Measurements from ENCODE around the gene EPB41L4B.
A peak's percentile ranks its signal among the peaks of the same experiment; 100 is the strongest.
"Not testable (repeated sequence)": the region's sequence is repeated elsewhere in the genome, so short reads cannot be mapped to it uniquely, and the experiment has no call there.

EPB41L4B gene

DNA sequence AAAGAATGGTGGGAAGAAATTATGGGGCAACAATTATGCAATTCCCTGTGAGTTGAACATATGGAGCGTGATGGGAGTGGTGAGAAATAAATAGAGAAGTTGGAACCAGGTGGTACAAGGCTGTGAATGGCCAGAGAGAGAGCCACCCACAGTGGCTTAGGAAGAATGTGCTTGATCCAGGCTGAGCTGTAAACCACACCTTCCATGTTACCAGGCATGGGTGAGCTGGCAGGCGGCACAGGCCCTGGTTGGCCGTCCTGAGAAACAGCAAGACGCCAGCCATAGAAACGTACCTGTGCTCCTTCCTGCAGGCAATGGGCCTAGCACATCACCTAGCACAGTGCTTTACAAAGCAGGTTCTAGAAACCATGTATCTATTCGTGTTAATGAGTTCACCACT lies 74.3 kb downstream of the EPB41L4B start:
- DNase-seq (ENCODE audit: low spot score), result no peak

DNA sequence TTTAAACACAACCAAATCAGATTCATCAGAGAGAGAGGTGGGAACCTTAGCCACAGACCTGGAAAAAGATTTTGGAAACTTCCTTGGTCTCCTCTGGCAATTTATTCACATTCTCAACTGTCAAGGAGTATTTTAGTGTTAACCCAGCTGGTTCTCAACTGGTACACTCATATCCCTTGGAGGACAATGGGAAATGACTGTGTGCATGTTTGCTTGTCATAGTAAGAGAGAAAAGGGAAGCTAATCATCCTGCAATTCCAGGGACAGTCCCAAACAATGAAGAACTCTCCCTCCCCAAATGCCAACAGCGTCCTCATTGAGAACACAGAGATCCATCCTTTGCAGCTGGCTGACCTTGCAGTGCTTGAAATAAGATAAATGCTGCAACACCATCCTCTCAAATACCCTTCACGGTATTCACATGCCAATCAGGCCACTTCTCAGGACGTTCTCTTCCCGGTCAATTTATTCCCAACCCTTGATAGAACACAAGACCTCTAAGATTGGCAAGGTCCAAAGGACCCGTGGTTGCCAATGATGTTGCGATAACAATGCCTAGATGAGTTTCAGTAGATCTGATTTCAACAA lies 75.5 kb downstream of the EPB41L4B start:
- no peak for DNase-seq (ENCODE audit: low spot score)

DNA sequence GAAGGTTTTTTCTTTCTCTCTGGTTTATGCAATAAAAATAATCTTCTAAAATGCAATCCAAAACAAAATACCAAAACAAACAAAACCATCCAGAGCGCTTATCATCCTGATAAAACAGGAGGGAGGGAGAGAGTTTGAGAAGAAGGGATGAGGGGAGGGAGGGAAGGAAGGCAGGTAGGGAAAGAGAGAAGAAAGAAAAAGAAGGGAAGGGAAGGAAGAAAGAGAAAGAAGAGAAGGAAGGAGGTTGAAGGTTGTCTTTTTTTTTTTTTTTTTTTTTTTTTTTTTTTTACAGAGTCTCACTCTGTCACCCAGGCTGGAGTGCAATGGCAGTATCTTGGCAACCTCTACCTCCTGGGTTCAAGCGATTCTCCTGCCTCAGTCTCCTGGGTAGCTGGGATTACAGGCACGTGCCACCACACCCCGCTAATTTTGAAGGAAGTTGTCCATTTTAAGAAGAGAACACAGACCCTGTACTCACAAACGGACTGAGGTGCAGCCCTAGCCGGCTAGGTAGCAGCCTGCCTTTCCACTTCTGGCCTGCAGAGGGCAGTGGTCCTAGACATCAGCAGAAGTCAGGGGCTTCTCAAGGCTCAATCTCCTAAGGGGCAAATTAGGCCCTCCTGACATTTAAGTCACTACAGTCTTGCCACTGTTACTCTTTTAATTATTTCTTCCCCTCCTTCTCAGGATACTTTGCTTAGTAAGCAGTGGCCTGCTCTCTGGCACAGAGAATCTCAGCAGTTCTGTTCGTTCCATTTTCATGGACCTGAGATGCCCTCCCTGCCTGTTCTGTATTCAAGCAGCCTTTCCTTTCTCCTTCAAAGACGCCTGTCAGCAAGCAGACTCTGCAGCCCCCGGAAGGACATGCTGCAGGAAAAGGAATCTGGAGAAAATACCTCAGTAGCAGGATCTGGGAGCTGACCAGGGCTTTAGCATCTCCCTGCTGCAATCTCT lies 76.4 kb downstream of the EPB41L4B start:
- DNase-seq (ENCODE audit: low spot score), result peak; percentile 76

DNA sequence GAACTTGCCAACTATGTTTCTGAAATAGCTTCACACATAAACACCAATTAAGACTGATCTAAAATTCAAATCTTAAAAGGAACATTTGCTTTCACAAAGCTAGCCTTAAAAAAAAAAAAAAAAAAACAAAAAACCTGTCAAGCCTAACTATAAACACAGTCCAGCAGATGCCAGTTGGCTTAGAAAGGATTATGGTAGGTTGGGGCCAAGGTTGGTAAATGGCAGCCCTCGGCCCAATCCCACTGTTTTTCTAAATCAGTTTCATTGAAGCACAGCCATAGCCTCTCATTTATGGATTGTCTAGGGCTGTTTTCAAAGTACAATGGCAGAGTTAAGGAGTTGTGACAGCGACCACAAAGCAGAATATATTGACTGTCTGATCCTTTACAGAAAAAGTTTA lies 78.1 kb downstream of the EPB41L4B start:
- DNase-seq (ENCODE audit: low spot score), result no peak

DNA sequence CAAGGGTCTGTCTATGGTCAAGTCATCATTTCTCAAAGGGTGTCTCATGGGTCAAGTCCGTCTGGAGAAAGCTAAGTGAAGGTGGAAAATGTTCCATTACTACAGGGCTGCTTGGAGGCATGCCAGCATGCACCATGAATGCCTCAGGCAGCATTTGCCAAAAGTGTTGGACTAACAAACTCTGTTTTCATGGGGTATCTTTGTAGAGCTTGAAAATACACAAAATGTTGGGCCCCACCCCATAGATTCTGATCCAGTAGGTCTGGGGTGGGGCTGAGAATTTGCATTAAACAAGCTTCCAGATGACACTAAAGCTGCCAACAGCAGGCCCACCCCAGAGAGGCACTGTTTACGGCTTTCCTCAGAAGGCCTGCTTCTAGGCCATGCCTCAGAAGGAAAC lies 78.8 kb downstream of the EPB41L4B start:
- no peak for DNase-seq (ENCODE audit: low spot score)

DNA sequence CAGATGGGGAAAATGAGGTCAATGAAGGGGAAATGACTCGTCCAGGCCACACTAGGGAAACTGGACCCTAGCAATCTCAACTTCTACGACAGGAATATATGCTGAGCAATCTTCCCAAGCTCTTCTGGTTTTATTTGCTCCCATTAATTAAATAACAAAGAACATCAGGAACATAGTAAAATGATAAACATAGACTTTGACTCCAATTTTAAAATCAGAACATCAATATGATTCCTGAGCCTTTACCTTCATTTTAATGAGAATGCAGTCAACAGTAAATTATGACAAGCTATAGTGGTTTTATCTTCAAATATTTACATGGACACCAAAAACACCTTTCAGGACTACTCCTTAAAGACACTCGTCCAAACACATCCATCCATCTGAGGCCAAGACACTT lies 79.7 kb downstream of the EPB41L4B start:
- DNase-seq (ENCODE audit: low spot score), result no peak

DNA sequence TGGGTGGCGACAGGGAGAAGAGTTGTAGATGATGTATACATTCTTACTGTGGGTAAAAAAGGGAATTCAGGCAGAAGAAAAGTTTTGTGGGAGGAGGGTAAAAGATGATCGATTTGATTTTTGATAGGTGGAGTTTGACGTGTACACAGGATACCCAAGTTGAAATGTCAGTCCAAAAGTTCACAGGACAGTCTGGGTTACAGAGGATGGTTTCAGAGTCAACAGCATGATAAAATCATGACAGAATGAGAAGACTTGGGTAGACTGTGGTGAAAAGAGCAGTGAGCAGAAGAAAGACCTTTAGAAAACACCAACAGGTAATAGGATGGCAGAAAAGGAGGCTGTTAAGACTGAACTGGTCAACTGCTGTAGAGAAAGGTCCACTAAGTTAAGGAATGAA lies 81.6 kb downstream of the EPB41L4B start:
- no peak for DNase-seq (ENCODE audit: low spot score)

DNA sequence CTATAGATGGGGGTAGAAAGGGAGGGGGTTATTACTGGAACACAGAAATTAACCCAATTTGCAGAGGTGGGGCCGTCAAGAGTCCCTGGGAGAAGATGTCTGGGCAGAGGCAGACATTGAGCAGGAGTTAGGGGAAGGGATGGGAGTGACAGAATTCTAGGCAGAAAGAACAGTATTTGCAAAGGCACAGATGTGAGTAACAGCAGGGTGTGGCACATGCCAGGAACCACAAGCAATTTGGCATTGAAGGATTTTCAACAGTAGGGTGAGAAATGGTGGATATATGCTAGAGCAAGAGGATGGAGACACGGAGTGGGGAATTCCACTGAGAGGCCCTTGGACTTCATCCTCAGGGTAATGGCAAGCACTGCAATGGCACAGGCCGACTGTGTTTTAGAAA lies 82.2 kb downstream of the EPB41L4B start:
- no peak for DNase-seq (ENCODE audit: low spot score)

DNA sequence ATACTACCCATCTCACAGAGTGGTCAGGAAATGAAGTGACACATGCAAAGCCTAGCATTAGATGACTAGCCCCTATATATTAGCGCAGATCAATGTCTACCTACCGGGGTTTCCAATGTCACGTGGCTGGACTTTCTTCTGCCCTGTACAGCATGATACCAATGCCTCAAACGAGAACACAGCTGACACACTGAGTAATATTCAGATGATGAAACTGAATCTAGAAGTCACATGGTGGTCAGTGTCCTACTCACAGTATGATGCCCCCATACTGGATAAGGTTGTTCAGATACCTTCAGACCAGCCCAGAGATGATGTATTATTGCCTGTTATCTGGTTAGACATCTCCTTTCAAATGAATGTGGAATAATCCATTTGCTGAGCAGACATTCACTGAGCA lies 82.7 kb downstream of the EPB41L4B start:
- no peak for DNase-seq (ENCODE audit: low spot score)

DNA sequence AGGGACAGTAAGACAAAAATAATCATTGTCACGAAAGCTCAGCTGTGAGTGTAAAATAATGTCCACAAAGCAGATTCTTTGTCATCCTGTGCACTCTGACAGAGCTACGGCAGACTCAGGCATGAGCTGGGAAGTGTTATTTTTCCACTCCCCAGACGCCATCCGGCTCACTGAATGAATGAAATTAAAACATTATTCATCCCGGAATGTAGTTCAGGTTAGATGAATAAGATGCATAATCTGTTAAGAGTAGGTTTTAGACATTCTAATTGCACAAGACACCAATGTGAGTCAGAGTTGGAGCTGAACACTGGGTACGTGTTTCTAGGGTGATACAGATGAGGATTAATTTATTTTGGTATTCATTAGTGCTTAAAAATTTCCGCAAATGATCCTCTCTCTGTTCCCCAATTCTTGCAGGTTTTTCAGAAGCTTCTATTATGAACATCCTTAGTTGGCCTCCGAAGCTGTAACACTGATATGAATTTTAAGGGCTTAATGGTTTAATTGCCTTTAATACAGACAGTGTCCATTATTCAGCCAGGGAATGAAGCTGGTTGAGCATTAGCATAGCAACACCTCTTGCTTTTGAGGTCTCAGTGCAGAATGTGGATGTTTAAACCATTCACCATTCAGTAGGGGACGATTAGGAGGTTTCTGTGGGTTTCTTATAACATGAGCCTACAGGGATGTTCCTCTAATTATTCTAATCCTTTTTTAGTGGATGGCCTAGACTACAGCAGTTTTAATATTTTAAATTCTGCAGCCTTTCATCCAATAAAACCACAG lies 88.2 kb downstream of the EPB41L4B start:
- no peak for DNase-seq (ENCODE audit: low spot score)

DNA sequence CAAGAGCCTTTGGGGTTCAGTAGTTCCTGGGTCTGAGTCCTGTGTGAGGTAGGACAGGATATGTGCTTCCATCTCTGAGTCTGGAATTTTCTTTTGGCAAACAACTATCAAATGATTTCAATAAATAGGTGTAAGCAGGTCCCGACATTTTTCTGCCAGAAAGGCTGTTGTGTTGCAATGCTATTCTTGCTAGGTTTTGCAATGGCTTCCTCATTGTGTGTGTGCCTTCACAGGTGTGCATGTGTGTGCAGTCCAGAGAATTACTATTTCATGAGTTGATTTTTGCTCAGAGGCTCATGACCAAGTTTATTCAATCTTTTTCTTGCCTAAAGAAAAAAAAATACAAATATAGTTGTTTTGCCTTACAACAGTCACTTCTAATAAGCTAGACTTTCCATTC lies 89.3 kb downstream of the EPB41L4B start:
- DNase-seq (ENCODE audit: low spot score), result no peak

DNA sequence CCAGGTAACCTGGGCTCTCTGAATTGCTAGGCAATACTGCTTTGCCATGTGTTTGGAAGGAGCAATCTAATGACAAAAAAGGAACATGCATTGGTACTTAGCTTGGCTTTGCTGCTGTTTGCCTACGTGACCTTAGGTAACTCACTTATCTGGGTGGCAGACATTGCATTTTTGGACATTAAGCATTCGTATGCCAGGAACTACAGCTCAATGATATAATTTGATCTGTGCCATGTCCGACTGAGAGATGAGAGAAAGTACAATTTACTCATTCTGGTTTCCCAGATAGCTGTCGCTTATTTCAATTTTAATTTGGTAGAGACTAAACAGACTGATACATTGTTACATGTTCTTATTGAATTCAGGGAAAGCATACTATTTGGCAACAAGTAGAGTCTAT lies 90.6 kb downstream of the EPB41L4B start:
- DNase-seq (ENCODE audit: low spot score), result peak; percentile 55

DNA sequence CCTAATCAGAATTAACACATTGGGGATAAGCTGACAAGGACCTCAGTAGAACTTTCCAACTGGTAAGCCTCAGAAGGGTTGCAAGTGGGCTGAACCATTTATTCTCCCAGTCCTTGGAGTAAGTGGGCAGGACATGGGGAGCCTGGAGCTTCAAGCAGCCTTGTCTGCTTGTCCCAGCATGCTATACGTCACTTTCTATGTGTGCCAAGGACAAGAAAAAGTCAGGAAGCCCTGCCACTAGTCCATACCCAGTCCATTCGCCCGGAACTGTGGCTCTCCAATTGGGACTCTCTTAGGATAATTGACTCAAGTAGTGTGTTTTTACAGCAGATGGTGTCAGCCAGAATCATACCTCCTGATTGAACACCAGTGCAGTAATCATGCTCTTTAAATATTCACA lies 91.2 kb downstream of the EPB41L4B start:
- DNase-seq (ENCODE audit: low spot score), result no peak

DNA sequence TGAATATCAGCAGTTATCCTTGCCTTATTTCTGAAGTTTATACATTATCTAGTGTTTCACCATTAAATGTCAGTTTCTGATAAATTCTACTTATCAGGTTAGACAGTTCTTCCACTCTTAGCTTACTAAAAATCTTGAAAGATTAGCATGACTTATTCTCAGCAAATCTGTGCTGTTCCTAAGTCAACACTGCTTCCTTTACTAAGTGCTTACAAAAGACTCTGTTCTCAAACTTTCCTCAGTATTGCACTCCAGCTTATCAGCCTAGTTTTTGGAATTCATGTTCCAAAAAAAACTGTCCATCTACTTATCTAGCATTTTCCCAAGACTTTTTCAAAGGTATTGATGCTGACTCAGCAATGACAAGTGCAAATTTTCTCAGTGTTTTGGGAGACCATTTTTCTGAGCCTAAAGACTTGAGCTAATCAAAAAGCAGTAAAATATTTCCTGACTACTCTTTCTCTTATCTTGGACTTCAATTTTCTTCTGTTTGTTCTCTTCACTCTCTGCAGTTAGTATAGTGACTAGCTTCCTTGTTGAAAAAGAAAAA lies 92.7 kb downstream of the EPB41L4B start:
- DNase-seq (ENCODE audit: low spot score), result no peak

DNA sequence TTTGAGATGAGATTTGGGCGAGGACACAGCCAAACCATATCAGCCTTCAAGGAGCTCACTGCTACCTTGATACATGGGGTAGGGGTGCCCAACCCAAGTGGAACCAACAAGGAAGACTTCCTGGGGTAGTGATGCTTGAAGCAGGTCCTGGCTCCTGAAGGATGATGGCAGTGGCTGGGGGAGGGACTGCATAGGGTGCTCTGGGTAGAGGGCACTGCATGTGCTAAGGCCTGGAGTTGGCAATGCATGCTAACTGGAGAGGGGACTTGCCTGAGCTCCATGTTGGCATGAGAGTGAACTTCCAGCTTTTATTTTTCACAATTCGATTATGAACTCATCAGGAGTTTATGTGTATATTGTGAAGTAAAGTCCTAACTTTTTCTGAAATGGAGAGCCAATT lies 95.2 kb downstream of the EPB41L4B start:
- DNase-seq (ENCODE audit: low spot score), result no peak

DNA sequence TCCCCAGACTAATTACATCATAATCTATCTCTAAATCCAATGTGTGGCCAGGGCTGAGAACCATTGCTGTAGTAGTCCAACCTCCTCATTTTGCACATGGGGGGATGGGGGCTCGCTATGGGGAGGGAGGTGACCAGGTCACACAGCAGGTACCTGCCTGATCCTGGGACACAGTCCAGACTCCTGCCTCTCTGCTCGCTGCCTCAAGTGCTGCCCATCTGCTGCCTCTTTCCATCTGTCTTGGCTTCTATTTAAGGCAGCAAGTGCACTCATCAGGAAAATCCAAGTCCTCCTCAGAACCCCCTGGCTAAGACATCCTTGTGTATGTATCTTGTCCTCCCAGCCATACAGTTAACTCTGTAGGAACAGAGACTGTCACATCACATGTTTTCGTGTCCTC lies 96.1 kb downstream of the EPB41L4B start:
- no peak for DNase-seq (ENCODE audit: low spot score)

DNA sequence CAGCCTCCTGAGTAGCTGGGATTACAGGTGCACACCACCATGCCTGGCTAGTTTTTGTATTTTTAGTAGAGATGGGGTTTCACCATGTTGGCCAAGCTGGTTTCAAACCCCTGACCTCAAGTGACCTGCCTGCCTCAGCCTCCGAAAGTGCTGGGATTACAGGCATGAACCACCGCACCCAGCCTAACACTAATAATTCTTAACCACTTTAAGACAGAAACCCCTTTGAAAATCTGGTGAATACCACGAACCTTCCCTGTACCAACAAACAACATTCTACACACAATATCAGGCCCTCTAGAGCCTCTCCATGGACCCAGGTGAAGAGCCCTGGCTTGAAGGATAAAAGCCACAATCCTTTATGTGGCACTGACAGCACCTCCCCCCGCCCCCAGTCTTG lies 102.6 kb downstream of the EPB41L4B start:
- not testable (repeated sequence) for DNase-seq (ENCODE audit: low spot score)

DNA sequence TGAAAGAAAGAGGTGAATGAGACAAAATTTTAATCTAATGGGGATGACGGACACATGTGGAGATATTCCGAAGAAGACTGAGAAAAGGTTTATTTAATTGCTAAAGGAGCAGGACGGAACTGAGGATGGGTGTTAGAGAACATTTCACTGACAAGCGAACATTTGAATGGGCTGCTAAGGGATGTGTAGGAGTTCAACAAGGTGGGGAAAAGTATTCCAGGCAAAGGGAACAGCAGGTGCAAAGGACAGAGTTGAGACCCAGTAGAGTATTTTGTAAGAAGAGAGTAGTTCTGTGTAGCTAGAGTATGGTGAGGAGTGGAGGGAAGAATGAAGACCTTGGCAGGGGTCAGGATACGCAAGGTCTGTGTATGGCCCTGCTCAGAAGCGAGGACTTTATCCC lies 106.4 kb downstream of the EPB41L4B start:
- no peak for DNase-seq (ENCODE audit: low spot score)

DNA sequence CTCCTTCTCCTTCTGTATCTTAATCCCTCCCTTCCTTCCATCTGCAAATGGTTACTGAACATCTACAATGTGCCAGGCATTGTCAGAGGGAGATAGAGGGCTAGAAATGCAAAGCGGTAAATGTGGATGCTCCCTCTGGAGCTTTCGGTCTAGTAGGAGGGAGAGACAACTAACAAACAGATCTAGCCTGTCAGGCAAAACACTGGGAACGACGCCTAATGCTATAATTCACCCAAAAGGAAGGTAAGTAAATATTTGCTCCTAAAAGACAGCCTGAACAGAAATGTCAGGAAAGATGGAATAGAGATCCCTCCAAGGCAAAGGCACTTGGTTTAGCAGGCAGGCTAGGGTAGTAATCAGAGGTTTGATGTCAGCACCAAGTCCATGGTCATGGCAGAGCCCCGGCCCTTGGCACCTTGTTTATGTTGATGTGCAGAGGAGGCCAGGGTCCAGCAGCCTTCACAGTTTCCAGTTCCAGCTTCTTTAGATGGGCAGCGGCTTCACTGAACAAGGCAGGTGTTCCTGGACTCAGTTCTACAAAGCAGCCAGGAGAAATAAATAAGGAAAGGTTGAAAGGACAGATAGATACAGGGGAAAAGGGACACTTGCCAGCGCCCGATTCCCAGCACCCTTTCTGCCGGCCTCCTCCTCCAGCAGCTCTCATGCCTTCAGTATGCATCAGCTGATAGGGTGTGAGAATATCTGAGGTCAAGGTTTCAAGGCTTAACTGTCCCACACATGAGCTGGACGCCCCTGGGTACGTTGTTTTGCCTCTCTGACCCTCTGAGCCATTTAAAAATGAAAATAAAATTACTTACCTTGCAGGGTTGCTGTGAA lies 107.4 kb downstream of the EPB41L4B start:
- no peak for DNase-seq (ENCODE audit: low spot score)

DNA sequence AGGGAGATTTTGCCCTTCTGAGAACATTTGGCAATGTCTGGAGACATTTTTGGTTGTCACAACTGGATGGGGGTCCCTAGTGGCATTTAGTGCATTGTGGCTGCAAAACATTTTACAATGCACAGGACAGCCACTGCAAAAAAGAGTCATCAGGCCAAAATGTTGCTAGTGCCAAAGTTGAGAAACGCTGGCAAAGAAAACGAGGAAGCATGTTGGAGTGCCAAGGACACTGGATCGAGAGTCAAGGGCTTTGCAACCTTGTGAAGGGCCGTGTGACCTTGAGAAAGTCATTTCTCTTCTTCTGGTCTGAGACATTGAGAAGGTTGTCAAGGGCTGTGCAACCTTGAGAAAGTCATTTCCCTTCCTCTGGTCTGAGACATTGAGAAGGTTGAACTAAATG lies 108.1 kb downstream of the EPB41L4B start:
- no peak for DNase-seq (ENCODE audit: low spot score)

DNA sequence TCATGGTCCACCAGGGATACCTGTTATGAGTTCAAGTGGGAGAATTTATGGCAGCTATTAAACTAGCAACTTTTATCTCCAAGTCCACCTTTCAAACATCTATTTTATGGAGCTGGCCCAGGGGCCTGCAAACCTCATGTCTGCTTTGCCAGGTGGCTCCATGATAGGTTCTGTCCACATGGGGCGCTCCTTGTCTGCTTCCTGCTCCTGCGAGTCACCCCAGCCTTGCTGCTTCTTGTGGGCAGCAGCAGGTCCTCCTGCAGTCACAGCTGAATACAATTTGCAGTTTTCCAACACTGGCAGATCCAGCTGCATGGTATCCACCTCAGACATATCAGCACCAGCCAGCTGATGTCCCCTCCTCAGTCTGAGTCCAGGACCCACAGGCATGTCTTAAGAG lies 114.2 kb downstream of the EPB41L4B start:
- no peak for DNase-seq (ENCODE audit: low spot score)

Measured in SK-N-DZ (cell line).